HG03045 (cell line): Measurements from ENCODE around the gene EPHA7.

Source experiments
- ATAC-seq: cut with Tn5 transposase; IDR thresholded peaks from one replicate; pipeline ENCODE4 v1.9.1; 2021; ENCODE audit warnings: mild to moderate bottlenecking, moderate library complexity; ENCODE audit not compliant: unreplicated experiment

EPHA7 gene

DNA sequence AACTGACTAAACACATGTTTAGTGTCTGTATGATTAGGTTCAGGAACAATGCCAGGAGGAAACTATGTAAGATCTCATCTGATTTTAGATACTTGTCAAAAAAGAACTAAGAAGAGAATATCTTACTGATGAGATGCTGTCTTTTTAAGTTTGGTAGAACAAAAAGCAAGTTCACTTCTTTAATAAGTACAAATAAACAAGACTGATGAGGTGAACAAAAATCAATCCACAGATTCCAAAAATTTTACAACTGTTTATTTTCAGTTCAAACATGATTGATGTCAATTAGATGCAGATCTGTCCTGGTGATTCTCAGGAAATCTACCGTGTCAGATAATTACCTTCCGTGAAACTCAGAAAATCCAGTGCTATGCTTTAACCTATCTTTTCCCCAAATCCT lies 24.9 kb downstream of the EPHA7 start:
- no peak for ATAC-seq

DNA sequence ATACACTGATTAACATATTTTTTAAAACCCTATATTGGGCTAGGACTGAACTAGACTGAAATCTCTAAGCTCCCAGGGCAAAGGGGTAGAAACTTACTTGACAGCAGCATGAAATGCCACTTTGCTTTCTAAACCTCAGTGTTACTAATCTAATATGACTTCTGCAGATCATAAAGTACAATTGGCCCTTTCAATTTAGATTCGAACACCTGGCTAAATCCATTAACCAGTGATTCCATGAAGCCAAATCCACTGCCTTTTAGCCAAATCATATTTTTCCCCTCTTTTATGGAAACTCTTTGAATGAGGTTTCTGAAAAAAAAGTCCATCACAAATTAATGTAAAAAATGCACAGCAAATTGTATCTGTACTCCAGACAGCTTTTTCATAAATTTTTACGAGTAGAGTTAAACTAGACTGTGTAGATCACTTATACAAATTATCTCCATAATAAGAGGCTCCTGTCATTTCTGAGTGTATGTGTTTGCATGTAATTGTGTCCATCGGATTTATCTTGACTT lies 25.7 kb downstream of the EPHA7 start:
- ATAC-seq = no peak

DNA sequence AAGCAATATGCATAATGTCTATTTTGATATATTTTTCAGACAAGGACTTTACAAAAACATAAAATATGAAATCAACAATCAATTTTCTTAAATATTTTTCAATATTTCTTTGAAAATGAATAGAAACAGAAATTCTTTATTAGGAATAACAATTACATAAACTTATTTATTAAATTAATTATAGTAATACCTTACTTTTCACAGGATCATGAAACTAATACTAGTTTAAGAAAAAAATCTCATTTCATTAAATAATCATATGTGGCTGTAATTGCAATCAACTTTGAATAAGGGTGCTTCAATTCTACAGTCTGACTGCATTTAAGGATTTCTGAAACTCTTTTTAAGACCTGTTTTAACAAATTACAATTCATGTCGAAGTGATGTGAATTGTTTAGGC lies 26.6 kb downstream of the EPHA7 start:
- ATAC-seq = no peak

DNA sequence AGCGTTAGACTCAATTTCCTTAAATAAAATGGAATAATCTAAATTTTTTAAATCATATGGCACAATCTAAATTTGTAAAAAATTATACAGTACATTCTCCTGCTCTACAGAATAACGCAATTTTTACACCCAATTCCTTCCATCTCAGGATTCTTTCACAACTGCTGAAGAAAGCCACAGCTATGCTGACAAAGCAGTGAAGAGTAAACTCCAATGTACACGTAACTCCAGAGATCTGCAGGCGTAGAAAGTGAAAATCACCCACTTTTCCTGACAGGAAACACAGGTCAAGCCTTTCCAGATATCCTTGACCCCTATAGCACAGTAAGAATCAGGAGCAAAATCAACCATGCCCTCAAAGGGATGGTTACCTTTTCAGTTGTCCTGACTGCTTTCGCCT lies 27.4 kb downstream of the EPHA7 start:
- ATAC-seq = no peak

DNA sequence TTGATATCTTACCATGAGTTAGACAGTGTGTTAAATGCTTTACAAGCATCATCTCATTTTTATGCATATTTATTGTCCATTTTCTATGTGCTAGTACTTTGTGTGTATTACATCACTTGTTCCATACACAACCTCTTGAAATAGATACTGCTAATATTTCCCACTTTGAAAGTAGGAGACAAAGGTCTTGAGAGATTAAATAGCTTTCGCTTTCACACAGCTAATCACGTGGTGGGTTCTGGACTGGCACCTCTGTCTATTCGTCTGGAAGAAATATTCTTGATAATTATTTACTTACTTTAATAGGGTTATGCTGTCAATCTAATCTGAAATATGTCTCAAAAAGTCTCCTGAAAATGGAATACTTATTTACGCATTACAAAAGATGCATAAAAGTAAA lies 30.2 kb downstream of the EPHA7 start:
- no peak for ATAC-seq

DNA sequence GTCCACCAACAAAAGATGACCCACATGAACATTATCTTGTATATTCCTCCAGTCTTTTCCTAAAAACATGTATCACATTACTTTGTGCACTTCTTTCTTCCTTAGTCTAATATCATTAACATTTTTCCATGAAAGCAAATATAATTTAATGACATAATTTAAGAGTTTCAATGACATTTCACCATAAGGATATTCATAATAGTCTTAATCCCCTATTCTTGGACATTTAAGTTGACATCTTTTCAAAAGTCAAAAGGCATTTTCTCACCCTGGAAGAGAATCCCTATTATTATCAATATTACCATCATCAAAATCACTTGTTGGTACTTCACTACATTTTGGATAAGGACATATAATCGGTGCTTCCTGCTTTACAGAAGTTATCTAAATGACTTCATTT lies 31.3 kb downstream of the EPHA7 start:
- ATAC-seq = no peak

DNA sequence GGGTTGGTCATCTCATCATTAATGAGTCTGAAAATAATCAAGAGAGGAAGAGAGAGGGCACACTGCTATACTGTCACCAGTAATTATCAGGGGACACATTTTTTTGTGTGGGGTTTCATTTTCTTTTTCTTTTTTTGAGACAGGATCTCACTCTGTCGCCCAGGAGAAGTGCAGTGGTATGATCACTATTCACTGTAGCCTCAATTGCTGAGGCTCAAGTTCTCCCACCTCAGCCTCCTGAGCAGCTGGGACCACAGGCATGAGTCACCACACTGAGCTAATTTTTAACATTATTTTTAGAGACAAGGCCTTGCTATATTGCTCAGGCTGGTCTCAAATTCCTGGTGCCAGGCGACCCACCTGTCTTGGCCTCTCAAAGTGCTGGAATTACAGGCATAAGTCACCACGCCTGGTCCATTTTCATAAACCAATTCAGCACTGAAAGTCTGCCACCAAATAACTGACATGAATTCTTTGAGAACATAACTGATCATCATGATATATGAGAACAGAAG lies 43.3 kb downstream of the EPHA7 start:
- no peak for ATAC-seq

DNA sequence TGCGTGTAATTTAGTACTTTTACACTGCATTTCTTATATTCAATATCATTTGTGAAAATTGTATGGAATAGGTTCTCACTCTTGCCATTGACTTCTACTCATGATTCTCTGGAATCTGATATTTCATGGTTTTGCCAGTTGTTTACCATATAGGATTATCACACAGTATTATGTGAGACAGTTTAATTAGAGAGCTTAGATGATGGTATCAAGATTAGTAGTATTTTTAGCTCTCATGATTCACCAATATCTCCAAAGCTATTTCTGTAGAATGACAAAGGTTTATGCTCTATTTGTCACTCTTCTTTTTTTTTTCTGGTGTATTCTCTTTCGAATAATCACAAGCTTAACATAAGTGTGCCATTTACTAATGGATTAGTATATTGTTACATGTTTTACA lies 45.9 kb downstream of the EPHA7 start:
- ATAC-seq = no peak

DNA sequence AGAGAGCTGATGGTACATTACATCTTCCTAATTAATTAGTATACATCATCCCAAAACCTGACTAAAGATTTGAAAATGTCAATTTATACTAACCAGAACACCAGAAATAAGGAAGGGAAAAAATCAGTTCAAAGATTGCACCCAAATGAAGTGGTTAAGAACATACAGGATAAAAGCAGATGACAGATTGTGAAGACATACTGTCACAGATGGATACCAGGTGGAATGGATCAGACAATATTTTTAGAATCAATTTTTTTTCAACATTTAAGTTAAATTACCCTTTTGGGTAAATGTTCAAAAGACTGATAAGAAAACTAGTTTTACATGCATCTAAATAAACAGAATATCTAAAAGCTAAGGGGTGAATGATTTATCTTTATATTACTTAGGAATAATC lies 47.6 kb downstream of the EPHA7 start:
- no peak for ATAC-seq

DNA sequence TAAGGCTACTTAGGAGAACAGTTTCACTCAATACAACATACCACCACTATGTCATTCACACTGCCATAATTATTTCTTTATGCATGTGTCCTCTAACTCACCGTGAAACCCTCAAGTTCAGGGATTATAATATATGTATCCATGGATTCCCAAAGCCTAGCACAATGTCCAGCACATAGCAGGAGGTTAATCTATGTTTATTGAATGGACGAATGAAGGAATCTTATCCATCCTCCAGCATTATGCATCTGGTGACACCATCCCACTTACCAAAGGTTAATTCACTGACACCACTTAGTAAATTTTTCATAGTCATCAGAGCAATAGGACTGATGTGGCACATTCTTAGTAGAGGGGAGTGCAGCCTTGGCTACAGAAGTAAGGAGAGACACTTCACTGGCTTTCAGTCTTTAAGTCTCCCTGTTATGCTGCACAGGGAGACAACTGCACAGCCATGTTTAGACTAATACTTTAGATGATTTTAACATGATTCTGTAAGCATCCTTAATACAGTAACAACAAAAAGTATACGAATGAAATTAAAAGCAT lies 49.7 kb downstream of the EPHA7 start:
- ATAC-seq = no peak

DNA sequence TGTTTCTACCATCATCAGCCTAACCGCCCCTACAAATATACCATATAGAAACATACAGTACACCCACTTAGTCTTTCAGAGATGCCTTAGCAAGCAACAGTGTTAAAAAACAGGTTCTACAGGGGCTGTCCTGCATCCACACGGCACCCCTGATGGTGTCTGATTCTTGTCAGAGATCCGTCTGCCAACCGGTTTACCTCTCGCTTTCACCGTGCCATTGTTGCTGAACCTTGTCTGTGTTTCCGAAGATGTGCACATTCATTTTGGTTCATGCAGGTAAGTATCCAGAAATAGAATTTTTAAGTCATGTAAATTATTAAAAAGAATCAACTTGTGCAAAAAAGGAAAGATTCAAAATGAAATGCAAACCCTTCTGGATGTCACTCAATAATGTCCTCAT lies 52.9 kb downstream of the EPHA7 start:
- ATAC-seq = no peak

DNA sequence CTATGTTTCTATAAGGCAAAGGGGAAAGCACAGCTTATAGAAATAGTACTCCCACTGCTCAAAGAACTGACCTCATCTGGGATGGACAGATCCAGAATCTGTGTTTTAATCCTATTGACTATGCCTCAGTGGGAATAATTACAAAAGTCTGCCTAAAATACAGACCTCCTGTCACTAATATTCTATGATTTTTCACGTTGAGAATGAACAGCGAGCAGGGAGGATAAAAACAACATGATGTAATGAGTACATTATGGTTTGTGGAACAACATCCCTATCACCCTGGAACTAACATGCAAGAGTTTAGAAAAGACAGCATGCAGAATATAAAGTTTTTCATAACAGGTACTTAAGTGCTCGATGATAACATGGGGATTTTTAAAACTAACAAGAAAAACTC lies 53.9 kb downstream of the EPHA7 start:
- no peak for ATAC-seq

DNA sequence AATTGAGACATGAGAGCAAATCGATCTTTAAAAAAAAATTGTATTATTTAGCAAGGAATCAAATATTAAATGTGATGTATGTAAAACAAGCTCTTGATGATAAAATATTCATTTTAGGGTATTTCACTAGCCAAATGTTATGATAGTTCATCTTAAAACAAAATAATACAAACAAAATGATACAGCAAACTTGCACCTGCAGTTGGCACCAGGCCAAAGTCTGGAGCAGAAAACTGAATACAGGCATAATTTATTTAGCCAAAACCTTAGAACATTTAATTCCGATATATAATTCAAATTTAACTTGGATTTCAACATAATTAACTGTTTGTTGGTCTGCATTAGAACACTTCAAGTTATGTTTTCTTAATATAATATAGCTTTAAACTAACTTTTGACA lies 60.9 kb downstream of the EPHA7 start:
- ATAC-seq = no peak

DNA sequence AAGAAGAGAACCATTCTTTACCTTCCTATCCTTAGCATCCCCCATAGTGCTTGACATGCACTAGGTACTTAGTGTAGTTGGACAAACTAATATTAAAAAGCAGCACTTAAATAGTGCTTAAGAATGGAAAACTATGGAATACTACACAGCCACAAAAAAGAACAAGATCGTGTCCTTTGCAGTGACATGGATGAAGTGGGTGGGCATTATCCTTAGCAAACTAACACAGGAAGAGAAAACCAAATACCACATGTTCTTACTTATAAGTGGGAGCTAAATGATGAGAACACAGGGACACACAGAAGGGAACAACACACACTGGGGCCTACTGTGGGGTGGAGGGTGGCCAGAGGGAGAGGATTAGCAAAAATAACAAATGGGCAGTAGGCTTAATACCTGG lies 66.8 kb downstream of the EPHA7 start:
- ATAC-seq = no peak

DNA sequence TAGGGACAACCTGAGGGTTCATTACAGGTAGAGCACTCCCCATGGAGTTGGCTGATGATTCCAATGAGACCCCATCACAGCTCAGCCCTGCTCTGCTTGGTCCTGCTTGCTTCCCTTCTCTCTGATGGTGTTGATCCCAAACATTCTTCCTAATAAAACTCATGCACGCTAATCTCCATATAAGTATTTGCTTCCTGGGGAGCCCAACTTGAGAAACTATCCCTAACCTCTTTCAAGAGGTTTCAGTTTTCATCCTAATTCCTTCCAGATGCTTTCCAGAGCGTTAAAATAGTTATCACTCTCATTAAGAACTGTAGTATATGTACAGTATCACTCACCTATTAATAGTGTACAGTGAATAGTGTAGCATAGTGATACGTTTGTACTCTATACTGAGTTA lies 68.1 kb downstream of the EPHA7 start:
- ATAC-seq = no peak

DNA sequence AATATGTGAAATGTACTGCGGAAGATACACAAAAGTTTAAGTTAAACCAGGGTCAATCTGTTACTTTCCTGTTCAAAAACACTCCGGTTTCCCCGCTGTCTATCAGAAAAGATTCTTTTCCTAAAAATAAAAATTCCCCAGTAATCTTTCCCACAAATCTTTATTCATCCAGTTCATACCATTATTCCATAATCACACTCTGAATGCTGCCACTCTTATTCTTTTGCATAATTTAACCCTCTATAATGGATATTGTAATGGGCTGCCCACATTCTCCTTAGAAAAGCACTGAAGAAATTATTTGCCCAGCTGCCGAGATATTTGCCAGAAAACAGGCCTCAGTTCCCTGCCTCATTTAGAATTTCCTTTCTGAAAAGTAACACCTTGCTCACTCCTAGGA lies 68.6 kb downstream of the EPHA7 start:
- no peak for ATAC-seq

DNA sequence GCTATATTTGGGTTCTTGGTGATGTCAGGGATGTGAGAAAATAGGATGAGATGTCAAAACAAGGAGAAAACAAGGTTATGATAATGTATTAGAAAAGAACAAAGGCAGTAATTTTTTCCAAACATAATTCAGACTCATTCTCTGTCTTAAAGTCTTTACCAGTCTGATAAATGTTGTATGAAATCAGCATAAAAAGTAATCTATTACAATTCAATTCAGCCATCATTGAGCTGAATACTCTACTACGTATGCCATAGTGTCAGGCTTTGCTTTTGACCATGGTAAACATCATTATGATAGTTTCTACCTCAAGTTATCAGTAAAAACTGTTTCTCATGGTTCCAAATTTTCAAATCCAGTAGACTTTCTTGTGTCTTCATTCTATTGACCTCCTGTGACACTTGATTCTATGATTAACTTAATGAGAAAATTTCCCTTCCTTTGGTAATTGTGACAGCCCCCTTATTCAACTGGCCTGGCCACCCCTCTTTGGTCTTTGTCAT lies 75.0 kb downstream of the EPHA7 start:
- no peak for ATAC-seq

DNA sequence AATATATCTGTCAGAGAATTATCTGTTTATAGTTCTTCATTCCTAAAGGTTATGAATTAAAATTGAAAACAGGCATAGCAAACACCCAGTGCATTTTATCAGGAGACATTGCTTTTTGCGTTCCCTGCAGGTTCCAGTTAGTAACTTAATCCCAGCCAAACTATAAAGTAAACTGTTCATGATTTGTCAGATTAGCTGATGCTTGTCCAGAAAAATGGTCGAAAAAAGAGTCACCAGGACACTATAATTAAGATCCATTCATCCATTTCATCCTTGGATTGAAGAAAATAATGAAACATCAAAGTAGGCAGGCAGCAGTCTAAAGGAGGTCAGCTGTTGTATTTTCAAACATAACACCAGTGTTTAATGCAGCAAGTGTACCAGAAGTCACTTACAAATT lies 75.9 kb downstream of the EPHA7 start:
- ATAC-seq = no peak

DNA sequence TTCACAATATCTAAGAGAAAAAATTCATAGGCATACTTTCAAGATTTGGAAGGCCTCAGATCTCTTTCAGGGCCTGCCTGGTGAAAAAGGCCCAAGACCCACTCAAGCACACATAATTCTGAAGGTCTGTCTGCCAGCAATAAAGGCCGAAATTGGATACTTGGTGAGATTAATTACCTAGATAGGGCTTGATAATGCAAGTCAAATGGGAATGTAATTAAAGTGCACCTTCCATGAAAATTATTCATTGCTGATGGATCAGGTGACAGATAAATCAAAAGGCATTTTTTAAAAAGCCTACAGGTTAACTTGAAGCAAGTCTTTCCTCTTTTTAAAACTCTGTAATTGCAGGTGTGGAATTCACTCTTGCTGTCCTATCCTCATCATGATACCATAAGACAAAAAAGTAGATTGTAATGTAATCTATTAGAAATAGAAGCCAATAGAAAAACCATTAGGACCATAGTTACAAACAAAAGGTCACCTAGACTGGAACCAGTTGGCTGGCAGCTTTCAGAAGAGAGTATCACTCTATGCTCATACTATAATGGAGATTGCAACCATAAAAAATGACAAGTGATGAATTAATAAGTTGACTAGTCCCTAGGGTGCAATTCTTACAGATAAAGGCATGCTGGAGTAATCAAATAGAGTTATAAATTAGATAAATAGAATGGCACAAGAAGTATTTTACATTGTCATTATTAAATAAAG lies 77.3 kb downstream of the EPHA7 start:
- ATAC-seq = no peak

DNA sequence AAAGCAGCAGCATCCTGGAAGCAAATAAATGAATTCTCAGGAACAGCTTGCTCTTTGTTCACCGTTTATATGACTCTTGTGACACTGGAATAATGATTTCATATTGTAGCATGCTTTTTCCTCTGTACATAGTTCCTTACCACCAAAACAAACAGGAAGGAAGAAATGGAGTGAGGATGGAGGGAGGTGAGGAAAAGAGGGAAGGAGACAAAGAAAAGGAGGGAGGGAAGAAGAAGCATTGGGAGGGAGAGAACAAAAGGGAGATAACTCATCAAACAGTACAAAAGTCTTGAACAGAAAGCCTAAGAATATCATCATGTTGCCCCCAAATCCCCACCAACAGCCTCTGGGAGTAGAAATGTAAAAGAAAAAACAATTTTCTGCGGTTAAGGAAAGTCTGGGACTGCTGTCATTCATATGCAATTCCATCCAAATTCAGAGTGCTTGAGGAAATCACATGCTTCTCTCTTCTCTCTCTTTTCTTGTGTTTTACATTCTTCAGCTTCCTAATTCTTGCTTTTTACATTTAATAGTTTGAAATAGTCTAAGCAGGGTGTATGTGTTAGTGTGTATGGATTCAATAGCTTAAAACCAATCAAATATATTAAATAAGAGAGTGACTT lies 81.5 kb downstream of the EPHA7 start:
- no peak for ATAC-seq

DNA sequence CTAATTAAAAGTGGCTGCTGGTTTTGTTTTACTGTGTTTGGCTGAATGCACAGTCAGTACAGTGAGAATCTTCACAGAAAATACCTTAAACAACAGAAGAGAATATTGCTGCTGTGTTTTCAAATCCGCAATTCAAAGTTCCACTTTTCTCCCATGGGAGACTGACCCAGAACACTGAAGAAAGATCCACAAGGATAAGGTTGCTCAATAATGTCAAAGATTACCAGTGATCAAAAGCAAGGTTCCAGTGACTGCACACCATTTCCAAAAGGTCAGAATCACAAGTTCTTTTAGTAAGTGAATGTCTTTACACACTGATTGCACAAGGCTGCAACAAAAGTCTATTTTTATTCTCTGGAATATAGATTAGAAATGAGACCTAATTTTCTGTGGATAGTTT lies 82.3 kb downstream of the EPHA7 start:
- ATAC-seq = no peak
